OCI-LY1 (cell line): ENCODE results near the gene B4GALT5.
A peak's percentile ranks its signal among the peaks of the same experiment; 100 is the strongest.

ENCODE experiments used
- H2AFZ ChIP-seq: fragments of 200-600 bp; sonication (generic), shearing (Covaris generic); 2 replicates; pipeline ENCODE4 v1.6.0; 2014; ENCODE audit warnings: antibody characterized with exemption, mild to moderate bottlenecking, low read length
- H3F3A ChIP-seq: fragments of 200-600 bp; sonication (generic), shearing (Covaris generic); 2 replicates; pipeline ENCODE4 v1.6.0; 2014; ENCODE audit warnings: mild to moderate bottlenecking, antibody characterized with exemption, low read length, moderate library complexity; ENCODE audit not compliant: insufficient read depth
- H3K27ac ChIP-seq: fragments of 200-600 bp; sonication (generic); 2 replicates; pipeline ENCODE4 v1.5.1; 2014; ENCODE audit warnings: low read length, mixed run types, mild to moderate bottlenecking, low read depth; ENCODE audit not compliant: poor library complexity, severe bottlenecking
- H3K27me3 ChIP-seq: fragments of 200-600 bp; sonication (generic); 2 replicates; pipeline ENCODE4 v1.6.0; 2014; ENCODE audit warnings: antibody characterized with exemption, mild to moderate bottlenecking, low read length, moderate library complexity; ENCODE audit not compliant: insufficient read depth
- H3K36me3 ChIP-seq: fragments of 200-600 bp; sonication (generic); 2 replicates; pipeline ENCODE4 v1.6.1; 2014; ENCODE audit warnings: mild to moderate bottlenecking, antibody characterized with exemption, low read length, moderate library complexity, mixed read lengths; ENCODE audit not compliant: insufficient read depth
- H3K4me1 ChIP-seq: fragments of 200-600 bp; sonication (generic); 2 replicates; pipeline ENCODE4 v1.5.1; 2014; ENCODE audit warnings: mild to moderate bottlenecking, low read length, moderate library complexity; ENCODE audit not compliant: insufficient read depth, severe bottlenecking
- H3K4me2 ChIP-seq: fragments of 200-600 bp; sonication (generic), shearing (Covaris generic); 2 replicates; pipeline ENCODE4 v1.6.1; 2014; ENCODE audit warnings: low read length
- H3K4me3 ChIP-seq: fragments of 200-600 bp; sonication (generic); 2 replicates; pipeline ENCODE4 v1.5.1; 2014; ENCODE audit warnings: low read length, low read depth, mild to moderate bottlenecking, mixed read lengths; ENCODE audit not compliant: poor library complexity, severe bottlenecking
- H3K79me2 ChIP-seq: fragments of 200-600 bp; shearing (Covaris generic); 2 replicates; pipeline ENCODE4 v1.6.1; 2016; ENCODE audit warnings: mixed run types, low read length, mixed read lengths; ENCODE audit not compliant: insufficient read depth
- H3K9ac ChIP-seq: fragments of 200-600 bp; sonication (generic), shearing (Covaris generic); 2 replicates; pipeline ENCODE4 v1.6.1; 2014; ENCODE audit warnings: mild to moderate bottlenecking, low read length, mixed read lengths
- H3K9me2 ChIP-seq: fragments of 200-600 bp; sonication (generic), shearing (Covaris generic); 2 replicates; pipeline ENCODE4 v1.6.1; 2014; ENCODE audit warnings: low read depth, mild to moderate bottlenecking, low read length, mixed read lengths
- H3K9me3 ChIP-seq: fragments of 200-600 bp; shearing (Covaris generic); 2 replicates; pipeline ENCODE4 v1.6.1; 2014; ENCODE audit warnings: low read length, mixed read lengths
- H4K20me1 ChIP-seq: fragments of 200-600 bp; sonication (generic), shearing (Covaris generic); 2 replicates; pipeline ENCODE4 v1.6.0; 2016; ENCODE audit warnings: mild to moderate bottlenecking, low read length; ENCODE audit not compliant: insufficient read depth
- EZH2 ChIP-seq: fragments of 200-600 bp; sonication (generic), shearing (Covaris generic); IDR thresholded peaks from 2 replicates; pipeline ENCODE4 v1.8.0; 2017; ENCODE audit warnings: borderline replicate concordance, mixed run types, mild to moderate bottlenecking, antibody characterized with exemption, low read length, moderate library complexity, mixed read lengths
- TF ChIP-seq, protein P1 (sequence below): fragments of 200-600 bp; sonication (generic), shearing (Covaris generic); IDR thresholded peaks from 2 replicates; pipeline ENCODE4 v1.5.1; 2017; ENCODE audit warnings: mild to moderate bottlenecking, antibody characterized with exemption, low read length, moderate library complexity, mixed read lengths

Gene B4GALT5

DNA sequence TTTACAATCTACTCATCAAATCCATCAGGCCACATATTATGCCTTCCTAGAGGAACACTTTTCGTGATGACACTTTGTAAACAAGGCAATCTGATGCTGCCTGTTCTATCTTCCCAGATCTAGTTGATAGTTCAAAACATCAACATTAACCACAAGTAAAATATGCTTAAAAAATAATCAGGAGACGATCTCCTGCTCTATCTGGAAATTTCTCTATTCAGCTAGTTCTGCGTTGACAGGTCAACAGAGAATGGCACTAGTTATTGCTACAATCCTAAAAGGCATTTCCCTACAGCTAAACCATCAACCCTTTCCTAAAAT, 2.1 kb downstream of the B4GALT5 start:
- peak overlapping the region; percentile 95; the same call in 1 of the 2 replicates for H3K9ac ChIP-seq
- H3F3A ChIP-seq = no peaks in the 10 kb centered on the region; the same call in 1 of the 2 replicates
- TF ChIP-seq EZH2 = no peak
- TF ChIP-seq, protein P1, sequence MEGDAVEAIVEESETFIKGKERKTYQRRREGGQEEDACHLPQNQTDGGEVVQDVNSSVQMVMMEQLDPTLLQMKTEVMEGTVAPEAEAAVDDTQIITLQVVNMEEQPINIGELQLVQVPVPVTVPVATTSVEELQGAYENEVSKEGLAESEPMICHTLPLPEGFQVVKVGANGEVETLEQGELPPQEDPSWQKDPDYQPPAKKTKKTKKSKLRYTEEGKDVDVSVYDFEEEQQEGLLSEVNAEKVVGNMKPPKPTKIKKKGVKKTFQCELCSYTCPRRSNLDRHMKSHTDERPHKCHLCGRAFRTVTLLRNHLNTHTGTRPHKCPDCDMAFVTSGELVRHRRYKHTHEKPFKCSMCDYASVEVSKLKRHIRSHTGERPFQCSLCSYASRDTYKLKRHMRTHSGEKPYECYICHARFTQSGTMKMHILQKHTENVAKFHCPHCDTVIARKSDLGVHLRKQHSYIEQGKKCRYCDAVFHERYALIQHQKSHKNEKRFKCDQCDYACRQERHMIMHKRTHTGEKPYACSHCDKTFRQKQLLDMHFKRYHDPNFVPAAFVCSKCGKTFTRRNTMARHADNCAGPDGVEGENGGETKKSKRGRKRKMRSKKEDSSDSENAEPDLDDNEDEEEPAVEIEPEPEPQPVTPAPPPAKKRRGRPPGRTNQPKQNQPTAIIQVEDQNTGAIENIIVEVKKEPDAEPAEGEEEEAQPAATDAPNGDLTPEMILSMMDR = no peak
- peak overlapping the region; percentile 73 for H3K4me2 ChIP-seq
- H3K9me2 ChIP-seq = no peaks in the 10 kb centered on the region
- peaks cover 61% of the 10 kb centered on the region for H3K4me1 ChIP-seq
- peak overlapping the region; percentile 95 for H3K4me3 ChIP-seq
- no peaks in the 10 kb centered on the region for H3K36me3 ChIP-seq
- H3K79me2 ChIP-seq = peaks cover 67% of the 10 kb centered on the region
- H4K20me1 ChIP-seq = no peaks in the 10 kb centered on the region
- peak overlapping the region; percentile 87 for H3K27ac ChIP-seq
- no peaks in the 10 kb centered on the region for H3K27me3 ChIP-seq
- H3K9me3 ChIP-seq = no peaks in the 10 kb centered on the region
- H2AFZ ChIP-seq = no peak overlapping the region

DNA sequence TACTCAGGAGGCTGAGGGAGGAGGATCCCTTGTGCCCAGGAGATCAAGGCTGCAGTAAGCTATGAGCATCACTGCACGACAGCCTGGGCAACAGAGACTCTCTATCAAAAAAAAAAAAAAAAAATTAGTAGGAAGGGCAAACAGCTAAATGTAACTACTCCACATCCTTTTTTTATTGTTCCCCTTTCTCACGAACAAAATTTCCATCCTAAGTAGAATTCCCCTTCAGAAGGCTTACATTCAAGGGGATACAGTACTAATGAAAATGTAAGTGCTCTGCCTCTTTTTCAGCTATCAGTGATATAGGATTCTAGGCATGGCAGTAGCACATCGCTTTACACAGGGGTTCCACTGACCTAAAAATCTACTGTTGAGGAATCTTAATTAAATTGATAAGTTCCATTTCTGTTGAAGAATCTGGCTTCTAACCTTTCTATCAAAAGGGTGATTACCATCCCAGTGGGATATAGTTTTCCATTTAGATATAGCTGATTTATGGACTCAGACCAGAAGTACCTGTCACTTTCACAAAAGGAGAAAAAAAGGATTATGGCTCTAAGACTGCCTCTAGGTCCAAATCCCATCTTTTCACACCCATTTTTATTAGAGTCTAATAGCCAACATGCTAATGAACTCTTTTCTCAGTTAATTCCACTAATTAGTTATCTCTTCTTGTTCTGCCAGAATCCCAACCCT, 2.6 kb downstream of the B4GALT5 start:
- Histone ChIP-seq H4K20me1 (no peaks in the 10 kb centered on the region), H3K79me2 (peaks cover 72% of the 10 kb centered on the region), H3K4me3 (peak overlapping the region; percentile 95), H3K27ac (peak overlapping the region; percentile 87), H3K4me2 (peak overlapping the region; percentile 73), H3K9ac (peak overlapping the region; percentile 95; the same call in 1 of the 2 replicates), H2AFZ (no peak overlapping the region), H3K27me3 (no peaks in the 10 kb centered on the region), H3K4me1 (peaks cover 66% of the 10 kb centered on the region), H3K9me2 (no peaks in the 10 kb centered on the region), H3F3A (no peaks in the 10 kb centered on the region; the same call in 1 of the 2 replicates), H3K9me3 (no peaks in the 10 kb centered on the region), H3K36me3 (no peaks in the 10 kb centered on the region)
- no peak for TF ChIP-seq EZH2
- TF ChIP-seq, protein P1 = no peak

DNA sequence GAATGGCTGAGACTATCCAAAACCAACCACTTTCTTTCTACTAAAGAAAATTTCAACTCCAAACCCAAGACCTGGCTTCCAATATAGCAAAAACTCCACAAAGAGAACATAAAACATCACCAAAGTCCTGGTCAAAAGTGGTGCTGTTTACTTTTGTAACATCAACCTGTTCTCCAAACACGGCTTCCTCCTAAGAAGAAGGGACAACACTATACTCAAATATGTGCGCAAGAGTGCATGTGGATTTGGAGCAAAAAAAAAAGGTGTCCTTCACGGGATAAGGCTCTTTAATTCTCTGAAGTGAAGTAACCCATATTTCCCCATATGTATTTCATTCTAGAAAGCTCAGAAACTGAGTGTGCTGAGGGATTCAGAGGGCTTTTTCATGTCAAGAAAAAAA, 6.6 kb downstream of the B4GALT5 start:
- Histone ChIP-seq H3K9me2 (no peaks in the 10 kb centered on the region), H3K27ac (peak overlapping the region; percentile 87), H3F3A (peaks cover 20% of the 10 kb centered on the region), H3K4me2 (peak overlapping the region; percentile 47; the same call in 1 of the 2 replicates), H3K79me2 (peaks cover 81% of the 10 kb centered on the region), H3K36me3 (no peaks in the 10 kb centered on the region), H4K20me1 (no peaks in the 10 kb centered on the region), H2AFZ (no peak overlapping the region), H3K4me1 (peaks cover 100% of the 10 kb centered on the region), H3K27me3 (no peaks in the 10 kb centered on the region), H3K4me3 (peak overlapping the region; percentile 5), H3K9me3 (no peaks in the 10 kb centered on the region), H3K9ac (peak overlapping the region; percentile 13; the same call in 1 of the 2 replicates)
- TF ChIP-seq, protein P1 = no peak
- TF ChIP-seq EZH2 = no peak
